Naive B cell (primary cell): Measurements from ENCODE around the gene GFER. TPM values are rescaled to one million over a fixed set of nuclear protein-coding genes. Genes with fewer than 3 reads are reported as not detected.
A peak's percentile ranks its signal among the peaks of the same experiment; 100 is the strongest.

Experiments
- ATAC-seq, 2 donors: fragments of 150-1000 bp; cut with Tn5 transposase; 2 replicates each; pipeline ENCODE4 v1.10.0; 2021; ENCODE audit warnings: low read depth in 2 of 2, mild to moderate bottlenecking in 2 of 2, moderate library complexity in 2 of 2
- DNase-seq: peaks from one replicate; pipeline ENCODE4 v3.0.0; 2022
- H3K27ac Mint-ChIP-seq, 6 donors: one replicate each; pipeline ENCODE4 v1.8.0; 2020 to 2022; ENCODE audit warnings: mild to moderate bottlenecking in 6 of 6, mixed read lengths in 6 of 6, moderate library complexity in 5 of 6, inconsistent platforms in 2 of 6
- H3K27me3 Mint-ChIP-seq, 3 donors: one replicate each; pipeline ENCODE4 v1.8.0; 2021 to 2022; ENCODE audit warnings: mixed read lengths in 3 of 3, mild to moderate bottlenecking in 1 of 3
- H3K36me3 Mint-ChIP-seq, 2 donors: one replicate each; pipeline ENCODE4 v1.8.0; 2020 to 2022; ENCODE audit warnings: mixed read lengths in 2 of 2, inconsistent platforms in 1 of 2, mild to moderate bottlenecking in 1 of 2
- H3K4me1 Mint-ChIP-seq, 3 donors: one replicate each; pipeline ENCODE4 v1.8.0; 2020 to 2022; ENCODE audit warnings: mixed read lengths in 3 of 3, inconsistent platforms in 1 of 3, mild to moderate bottlenecking in 1 of 3, moderate library complexity in 1 of 3
- H3K4me3 Mint-ChIP-seq, 8 donors: one replicate each; pipeline ENCODE4 v1.8.0; 2020 to 2022; ENCODE audit warnings: mild to moderate bottlenecking in 8 of 8, mixed read lengths in 8 of 8, moderate library complexity in 8 of 8, inconsistent platforms in 2 of 8
- H3K9me3 Mint-ChIP-seq, 7 donors: one replicate each; pipeline ENCODE4 v1.8.0; 2020 to 2022; ENCODE audit warnings: mixed read lengths in 7 of 7, mild to moderate bottlenecking in 5 of 7, inconsistent platforms in 2 of 7, moderate library complexity in 1 of 7
- polyA plus RNA-seq, 6 donors: library from polyadenylated mRNA; unstranded; fragments of 300-500 nt; fragmentation: Illumina TruSeq; gene quantifications; one replicate each; pipeline ENCODE4 v1.2.3, GENCODE V29; 2021; ENCODE audit warnings: low read depth in 6 of 6

GFER gene
- polyA plus RNA-seq, 6 donors from 2014 or later: 31.9 to 58.2 (median 37.6) TPM

- H3K27me3 Mint-ChIP-seq: peaks cover 0 to 14% (median 9%) of the 10 kb centered on the region in 3 donors
- peak overlapping the region in 1 of 6 donors; percentile 83 for H3K27ac Mint-ChIP-seq
- H3K4me1 Mint-ChIP-seq: peaks cover 8 to 11% (median 11%) of the 10 kb centered on the region in 3 donors
- no peak for DNase-seq
- peak overlapping the region in 2 of 8 donors; percentile 33 to 57 for H3K4me3 Mint-ChIP-seq
- no peaks in the 10 kb centered on the region for H3K9me3 Mint-ChIP-seq
- no peaks in the 10 kb centered on the region for H3K36me3 Mint-ChIP-seq
- no peak for ATAC-seq
Measured at GRCh38 chr16:2013527-2013926, 29.5 kb downstream of the GFER start.

GRCh38 chr16:2015117-2015946, 31.3 kb downstream of the GFER start:
- H3K4me1 Mint-ChIP-seq: peaks cover 0 to 2% (median under 1%) of the 10 kb centered on the region in 3 donors
- no peak for DNase-seq
- peak overlapping the region in 1 of 6 donors; percentile 9 for H3K27ac Mint-ChIP-seq
- peak overlapping the region in 1 of 8 donors; percentile 60 for H3K4me3 Mint-ChIP-seq
- ATAC-seq: no peak
- H3K27me3 Mint-ChIP-seq: peaks cover 0 to 24% (median 16%) of the 10 kb centered on the region in 3 donors
- H3K36me3 Mint-ChIP-seq: no peaks in the 10 kb centered on the region
- H3K9me3 Mint-ChIP-seq: no peaks in the 10 kb centered on the region

GRCh38 chr16:2015947-2016208, 31.9 kb downstream of the GFER start:
- H3K36me3 Mint-ChIP-seq: no peaks in the 10 kb centered on the region

GRCh38 chr16:2016407-2016922, 32.5 kb downstream of the GFER start:
- DNase-seq: no peak
- ATAC-seq: no peak
- Mint-ChIP-seq H3K27me3 (peaks cover 0 to 36% (median 20%) of the 10 kb centered on the region in 3 donors), H3K27ac (no peak overlapping the region), H3K9me3 (no peaks in the 10 kb centered on the region), H3K4me3 (no peak overlapping the region), H3K36me3 (no peaks in the 10 kb centered on the region), H3K4me1 (peaks cover 0 to 8% (median 5%) of the 10 kb centered on the region in 3 donors)

More at GRCh38 chr16:2015947-2016208, 31.9 kb downstream of the GFER start:
- Mint-ChIP-seq H3K4me1 (peaks cover 0 to 5% (median 5%) of the 10 kb centered on the region in 3 donors), H3K9me3 (no peaks in the 10 kb centered on the region), H3K4me3 (no peak overlapping the region), H3K27me3 (peaks cover 0 to 30% (median 16%) of the 10 kb centered on the region in 3 donors), H3K27ac (no peak overlapping the region)
- ATAC-seq (no peak), DNase-seq (no peak)

- DNase-seq: no peak
- peak; percentile 22 to 24 for ATAC-seq
- Mint-ChIP-seq H3K36me3 (no peaks in the 10 kb centered on the region), H3K4me3 (peak within 1 kb of the TSS in 7 of 8 donors; percentile 52 to 72 (median 55)), H3K4me1 (peaks cover 16 to 22% (median 20%) of the 10 kb centered on the region in 3 donors), H3K27ac (peak within 1 kb of the TSS in 1 of 6 donors; percentile 76), H3K27me3 (peaks cover 11 to 57% (median 39%) of the 10 kb centered on the region in 3 donors), H3K9me3 (peaks cover 0 to 1% (median 0%) of the 10 kb centered on the region in 7 donors)
Measured at GRCh38 chr16:2019518-2019920, 35.5 kb downstream of the GFER start, which contains the start of gene NPW. Gene NPW, plus strand, starts transcription at chr16:2019785.

GRCh38 chr16:2019921-2020831, 36.2 kb downstream of the GFER start:
- Mint-ChIP-seq H3K27ac (peak overlapping the region in 1 of 6 donors; percentile 76), H3K27me3 (peaks cover 11 to 63% (median 44%) of the 10 kb centered on the region in 3 donors), H3K36me3 (no peaks in the 10 kb centered on the region), H3K4me3 (peak overlapping the region in 6 of 8 donors; percentile 45 to 70 (median 54)), H3K9me3 (peaks cover 0 to 1% (median 0%) of the 10 kb centered on the region in 7 donors), H3K4me1 (peaks cover 16 to 24% (median 22%) of the 10 kb centered on the region in 3 donors)
- no peak for ATAC-seq
- no peak for DNase-seq

GRCh38 chr16:2022723-2023091, 38.7 kb downstream of the GFER start:
- H3K27me3 Mint-ChIP-seq: peaks cover 16 to 69% (median 52%) of the 10 kb centered on the region in 3 donors
- peaks cover 0 to 1% (median 0%) of the 10 kb centered on the region in 7 donors for H3K9me3 Mint-ChIP-seq
- ATAC-seq (peak; percentile 34 to 36), DNase-seq (no peak)
- no peaks in the 10 kb centered on the region for H3K36me3 Mint-ChIP-seq
- H3K4me3 Mint-ChIP-seq: peak overlapping the region; percentile 34 to 89 (median 82)
- peak overlapping the region in 3 of 6 donors; percentile 69 to 84 (median 76) for H3K27ac Mint-ChIP-seq
- peaks cover 22 to 30% (median 28%) of the 10 kb centered on the region in 3 donors for H3K4me1 Mint-ChIP-seq

GRCh38 chr16:2023092-2024031, 39.4 kb downstream of the GFER start:
- Mint-ChIP-seq H3K4me3 (peak overlapping the region; percentile 34 to 89 (median 82)), H3K36me3 (no peaks in the 10 kb centered on the region), H3K27me3 (peaks cover 17 to 70% (median 46%) of the 10 kb centered on the region in 3 donors), H3K4me1 (peaks cover 22 to 34% (median 29%) of the 10 kb centered on the region in 3 donors), H3K9me3 (peaks cover 0 to 1% (median 0%) of the 10 kb centered on the region in 7 donors), H3K27ac (peak overlapping the region; percentile 63 to 91 (median 76))
- ATAC-seq (peak; percentile 69 to 76), DNase-seq (peak; percentile 92)

- no peak for DNase-seq
- ATAC-seq: no peak
- Mint-ChIP-seq H3K27ac (peak overlapping the region in 1 of 6 donors; percentile 62), H3K36me3 (no peaks in the 10 kb centered on the region), H3K9me3 (peaks cover 0 to 1% (median 0%) of the 10 kb centered on the region in 7 donors), H3K4me3 (peak overlapping the region in 5 of 8 donors; percentile 24 to 68 (median 56)), H3K27me3 (peaks cover 17 to 71% (median 46%) of the 10 kb centered on the region in 3 donors), H3K4me1 (peaks cover 22 to 34% (median 29%) of the 10 kb centered on the region in 3 donors)
Measured at GRCh38 chr16:2024032-2024420, 40.0 kb downstream of the GFER start.

- H3K4me1 Mint-ChIP-seq: peaks cover 22 to 34% (median 29%) of the 10 kb centered on the region in 3 donors
- no peak overlapping the region for H3K27ac Mint-ChIP-seq
- peaks cover 0 to 1% (median 0%) of the 10 kb centered on the region in 7 donors for H3K9me3 Mint-ChIP-seq
- DNase-seq (no peak), ATAC-seq (no peak)
- no peaks in the 10 kb centered on the region for H3K36me3 Mint-ChIP-seq
- peaks cover 17 to 75% (median 45%) of the 10 kb centered on the region in 3 donors for H3K27me3 Mint-ChIP-seq
- peak overlapping the region in 5 of 8 donors; percentile 19 to 68 (median 59) for H3K4me3 Mint-ChIP-seq
Measured at GRCh38 chr16:2025251-2025650, 41.3 kb downstream of the GFER start.

- peaks cover 22 to 29% (median 24%) of the 10 kb centered on the region in 3 donors for H3K4me1 Mint-ChIP-seq
- peaks cover 17 to 68% (median 45%) of the 10 kb centered on the region in 3 donors for H3K27me3 Mint-ChIP-seq
- ATAC-seq (no peak), DNase-seq (no peak)
- H3K9me3 Mint-ChIP-seq: peaks cover 0 to 1% (median 0%) of the 10 kb centered on the region in 7 donors
- H3K4me3 Mint-ChIP-seq: peak overlapping the region in 7 of 8 donors; percentile 59 to 82 (median 65)
- no peak overlapping the region for H3K27ac Mint-ChIP-seq
- H3K36me3 Mint-ChIP-seq: no peaks in the 10 kb centered on the region
Measured at GRCh38 chr16:2025878-2026460, 42.0 kb downstream of the GFER start.
